Measurements from ENCODE around the gene PDK3. TPM values are rescaled to one million over a fixed set of nuclear protein-coding genes. Genes with fewer than 3 reads are reported as not detected.
A peak's percentile ranks its signal among the peaks of the same experiment; 100 is the strongest.

Gene PDK3
- total RNA-seq, 1 experiment from 2014 or later, result 1.4 TPM

GRCh38 chrX:24508375-24508774 is 43.3 kb downstream of the PDK3 start:
- H3K4me3 Mint-ChIP-seq (ENCODE audit: unreplicated experiment), result no peak overlapping the region
- BruUV-seq (replicated peaks), result no TSS peak
- H3K9me3 Mint-ChIP-seq (ENCODE audit: unreplicated experiment), result no peaks in the 10 kb centered on the region
- intact Hi-C loops (cut with micrococcal nuclease), result no loop called here
- H3K36me3 Mint-ChIP-seq (ENCODE audit: insufficient read depth, unreplicated experiment), result no peaks in the 10 kb centered on the region
- POLR2A ChIA-PET, result no interaction called here
- peaks cover 6% of the 10 kb centered on the region for H3K4me1 Mint-ChIP-seq (ENCODE audit: insufficient read depth, unreplicated experiment)
- CTCF ChIA-PET, result interaction anchor here (0.7 to 1.0 kb wide), 3 partner anchors 9 to 112 kb away, joined by 3 to 10 read pairs (median 4); no protein-coding TSS in a partner anchor
- DNase-seq (ENCODE audit: unreplicated experiment), result no peak
- no peak overlapping the region for H3K27ac Mint-ChIP-seq (ENCODE audit: low read depth, unreplicated experiment)
- no peak for TF ChIP-seq CTCF (IDR thresholded peaks at IDR 0.05; ENCODE audit: unreplicated experiment)
- H3K27me3 Mint-ChIP-seq (ENCODE audit: insufficient read depth, unreplicated experiment), result peaks cover 82% of the 10 kb centered on the region

GRCh38 chrX:24513416-24513815 is 48.3 kb downstream of the PDK3 start:
- POLR2A ChIA-PET, result no interaction called here
- Mint-ChIP-seq H3K36me3 (ENCODE audit: insufficient read depth, unreplicated experiment) (no peaks in the 10 kb centered on the region), H3K27me3 (ENCODE audit: insufficient read depth, unreplicated experiment) (peaks cover 83% of the 10 kb centered on the region), H3K4me1 (ENCODE audit: insufficient read depth, unreplicated experiment) (no peaks in the 10 kb centered on the region), H3K9me3 (ENCODE audit: unreplicated experiment) (no peaks in the 10 kb centered on the region), H3K4me3 (ENCODE audit: unreplicated experiment) (no peak overlapping the region), H3K27ac (ENCODE audit: low read depth, unreplicated experiment) (no peak overlapping the region)
- intact Hi-C loops (cut with micrococcal nuclease), result loop anchor here (10.0 kb wide), 1 partner anchor 231 kb away; no protein-coding TSS in a partner anchor
- BruUV-seq (replicated peaks), result no TSS peak
- CTCF ChIA-PET, result no interaction called here
- no peak for TF ChIP-seq CTCF (IDR thresholded peaks at IDR 0.05; ENCODE audit: unreplicated experiment)
- DNase-seq (ENCODE audit: unreplicated experiment), result no peak

GRCh38 chrX:24515447-24515846 is 50.4 kb downstream of the PDK3 start:
- peaks cover 75% of the 10 kb centered on the region for H3K27me3 Mint-ChIP-seq (ENCODE audit: insufficient read depth, unreplicated experiment)
- no peaks in the 10 kb centered on the region for H3K36me3 Mint-ChIP-seq (ENCODE audit: insufficient read depth, unreplicated experiment)
- ChIA-PET CTCF (interaction anchor here (0.6 to 1.2 kb wide), 4 partner anchors 16 to 125 kb away, joined by 3 read pairs; no protein-coding TSS in a partner anchor), POLR2A (no interaction called here)
- peak; percentile 30 for DNase-seq (ENCODE audit: unreplicated experiment)
- H3K4me1 Mint-ChIP-seq (ENCODE audit: insufficient read depth, unreplicated experiment), result no peaks in the 10 kb centered on the region
- H3K27ac Mint-ChIP-seq (ENCODE audit: low read depth, unreplicated experiment), result no peak overlapping the region
- no peak overlapping the region for H3K4me3 Mint-ChIP-seq (ENCODE audit: unreplicated experiment)
- peak; percentile 14 for TF ChIP-seq CTCF (IDR thresholded peaks at IDR 0.05; ENCODE audit: unreplicated experiment)
- BruUV-seq (replicated peaks), result no TSS peak
- H3K9me3 Mint-ChIP-seq (ENCODE audit: unreplicated experiment), result no peaks in the 10 kb centered on the region
- intact Hi-C loops (cut with micrococcal nuclease), result loop anchor here (2.0 to 10.0 kb wide), 2 partner anchors 229 to 629 kb away; no protein-coding TSS in a partner anchor

- Mint-ChIP-seq H3K27me3 (ENCODE audit: insufficient read depth, unreplicated experiment) (peaks cover 62% of the 10 kb centered on the region), H3K4me3 (ENCODE audit: unreplicated experiment) (no peak overlapping the region), H3K4me1 (ENCODE audit: insufficient read depth, unreplicated experiment) (no peaks in the 10 kb centered on the region), H3K36me3 (ENCODE audit: insufficient read depth, unreplicated experiment) (no peaks in the 10 kb centered on the region), H3K27ac (ENCODE audit: low read depth, unreplicated experiment) (no peak overlapping the region), H3K9me3 (ENCODE audit: unreplicated experiment) (no peaks in the 10 kb centered on the region)
- intact Hi-C loops (cut with micrococcal nuclease), result no loop called here
- ChIA-PET CTCF (interaction anchor here (0.5 to 2.0 kb wide), 6 partner anchors 22 to 763 kb away, joined by 3 to 12 read pairs (median 3); no protein-coding TSS in a partner anchor), POLR2A (no interaction called here)
- TF ChIP-seq CTCF (IDR thresholded peaks at IDR 0.05; ENCODE audit: unreplicated experiment), result no peak
- no TSS peak for BruUV-seq (replicated peaks)
- no peak for DNase-seq (ENCODE audit: unreplicated experiment)
Observed at GRCh38 chrX:24520472-24520871, 55.4 kb downstream of the PDK3 start.

All from MCF 10A (cell line).